ENCODE data around the gene AFAP1.

DNA sequence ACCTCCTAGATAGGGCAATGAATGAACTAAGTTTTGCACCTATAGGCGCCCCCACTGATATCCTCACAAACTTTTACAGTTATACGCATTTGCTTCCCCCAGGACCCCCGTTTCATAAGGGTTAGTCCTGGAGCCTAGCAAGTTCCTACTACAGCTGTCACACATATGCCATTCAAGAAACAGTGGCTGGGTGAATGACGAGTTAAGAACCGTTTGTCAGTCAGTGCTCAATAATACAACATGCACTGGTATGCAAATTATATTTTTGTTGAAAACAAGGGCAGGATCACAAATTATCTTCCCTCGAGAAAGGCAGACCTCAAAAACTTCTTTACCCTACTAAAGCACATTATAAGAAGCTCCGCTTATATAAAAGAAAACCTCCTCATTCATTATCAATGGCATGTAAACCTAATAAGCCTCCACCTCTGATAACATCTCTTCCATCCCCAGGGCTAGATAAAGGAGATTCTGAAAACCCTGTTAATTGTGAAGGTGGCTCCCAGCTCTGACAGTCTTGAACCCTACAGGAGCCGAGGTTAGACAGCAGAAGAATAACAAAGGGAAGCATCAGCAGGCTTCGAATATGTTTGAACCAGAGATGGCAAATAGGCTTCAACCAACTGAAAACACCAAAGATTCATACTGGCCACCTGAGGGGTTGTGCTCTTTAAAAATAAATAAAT lies 40.3 kb downstream of the AFAP1 start:
- TF ChIP-seq POLR2A (IDR thresholded peaks at IDR 0.05; ENCODE audit: low read depth, low read length): no peak
- no peak for TF ChIP-seq TAF1 (IDR thresholded peaks at IDR 0.05; ENCODE audit: borderline replicate concordance, low read depth, low read length)
- TF ChIP-seq POLR2AphosphoS5 (IDR thresholded peaks at IDR 0.05; ENCODE audit: low read depth, low read length): no peak
